IPS DF 6.9 (cell line): ENCODE results near the gene PRKN.

Experiments
- DNase-seq: peaks from one replicate; pipeline ENCODE4 v3.0.0-alpha.2; 2013; ENCODE audit warnings: low read depth, low spot score
- H3K27ac ChIP-seq: one replicate; pipeline ENCODE4 v1.5.1; 2013; ENCODE audit warnings: low read length, control low read depth
- H3K27me3 ChIP-seq: 2 replicates; pipeline ENCODE4 v1.6.1; 2013; ENCODE audit warnings: mild to moderate bottlenecking, low read length; ENCODE audit not compliant: control insufficient read depth, insufficient read depth
- H3K36me3 ChIP-seq: 2 replicates; pipeline ENCODE4 v1.6.1; 2013; ENCODE audit warnings: low read length; ENCODE audit not compliant: control insufficient read depth, insufficient read depth
- H3K4me1 ChIP-seq: 2 replicates; pipeline ENCODE4 v1.6.1; 2013; ENCODE audit warnings: low read length; ENCODE audit not compliant: control insufficient read depth, insufficient read depth
- H3K4me3 ChIP-seq: 2 replicates; pipeline ENCODE4 v1.5.1; 2013; ENCODE audit warnings: mild to moderate bottlenecking, low read length
- H3K9me3 ChIP-seq: 2 replicates; pipeline ENCODE4 v1.6.1; 2013; ENCODE audit warnings: low read length, inconsistent platforms; ENCODE audit not compliant: control insufficient read depth, insufficient read depth
- WGBS: extraction: QIAGEN DNeasy Blood & Tissue Kit; methylation state at CpG from one replicate; pipeline ENCODE4 v1.1.7; 2013; ENCODE audit warnings: mixed read lengths, missing lambda C conversion rate; ENCODE audit not compliant: insufficient read length, insufficient coverage; 5-methylcytosine and 5-hydroxymethylcytosine counted together

PRKN gene

GRCh38 chr6:162526960-162527359 lies 200.6 kb downstream of the PRKN start:
- no peak overlapping the region for H3K4me3 ChIP-seq
- H3K27me3 ChIP-seq = no peaks in the 10 kb centered on the region
- WGBS = no CpG with 5 or more reads among the region's 7 CpGs
- H3K27ac ChIP-seq = no peak overlapping the region
- no peak for DNase-seq
- no peaks in the 10 kb centered on the region for H3K9me3 ChIP-seq
- no peaks in the 10 kb centered on the region for H3K36me3 ChIP-seq
- no peaks in the 10 kb centered on the region for H3K4me1 ChIP-seq

- Histone ChIP-seq H3K4me1 (no peaks in the 10 kb centered on the region), H3K9me3 (no peaks in the 10 kb centered on the region), H3K27me3 (no peaks in the 10 kb centered on the region), H3K36me3 (no peaks in the 10 kb centered on the region), H3K4me3 (no peak overlapping the region), H3K27ac (no peak overlapping the region)
- WGBS = no CpG with 5 or more reads among the region's 6 CpGs
- DNase-seq = no peak
Observed at GRCh38 chr6:162525181-162525580, 202.4 kb downstream of the PRKN start.

GRCh38 chr6:162512744-162513143 lies 214.8 kb downstream of the PRKN start:
- no peak overlapping the region for H3K4me3 ChIP-seq
- H3K27ac ChIP-seq = no peak overlapping the region
- WGBS = no CpG with 5 or more reads among the region's 4 CpGs
- no peaks in the 10 kb centered on the region for H3K36me3 ChIP-seq
- no peaks in the 10 kb centered on the region for H3K4me1 ChIP-seq
- no peaks in the 10 kb centered on the region for H3K9me3 ChIP-seq
- DNase-seq = no peak
- no peaks in the 10 kb centered on the region for H3K27me3 ChIP-seq

GRCh38 chr6:162497389-162497788 lies 230.2 kb downstream of the PRKN start:
- H3K27ac ChIP-seq = no peak overlapping the region
- no peaks in the 10 kb centered on the region for H3K36me3 ChIP-seq
- H3K4me1 ChIP-seq = no peaks in the 10 kb centered on the region
- H3K9me3 ChIP-seq = no peaks in the 10 kb centered on the region
- no peaks in the 10 kb centered on the region for H3K27me3 ChIP-seq
- WGBS = no CpG with 5 or more reads among the region's 5 CpGs
- no peak for DNase-seq
- H3K4me3 ChIP-seq = no peak overlapping the region

- no peaks in the 10 kb centered on the region for H3K27me3 ChIP-seq
- H3K27ac ChIP-seq = no peak overlapping the region
- no peaks in the 10 kb centered on the region for H3K36me3 ChIP-seq
- no peak overlapping the region for H3K4me3 ChIP-seq
- H3K9me3 ChIP-seq = no peaks in the 10 kb centered on the region
- no CpG with 5 or more reads among the region's 3 CpGs for WGBS
- DNase-seq = no peak
- H3K4me1 ChIP-seq = no peaks in the 10 kb centered on the region
Observed at GRCh38 chr6:162493917-162494316, 233.6 kb downstream of the PRKN start.

- no peak overlapping the region for H3K4me3 ChIP-seq
- H3K9me3 ChIP-seq = no peaks in the 10 kb centered on the region
- no peak overlapping the region for H3K27ac ChIP-seq
- no peaks in the 10 kb centered on the region for H3K4me1 ChIP-seq
- no peak for DNase-seq
- no CpG with 5 or more reads among the region's 9 CpGs for WGBS
- H3K27me3 ChIP-seq = no peaks in the 10 kb centered on the region
- no peaks in the 10 kb centered on the region for H3K36me3 ChIP-seq
Observed at GRCh38 chr6:162491637-162492036, 235.9 kb downstream of the PRKN start.

- no peak overlapping the region for H3K27ac ChIP-seq
- WGBS = no CpG with 5 or more reads among the region's 5 CpGs
- no peaks in the 10 kb centered on the region for H3K4me1 ChIP-seq
- no peaks in the 10 kb centered on the region for H3K27me3 ChIP-seq
- no peaks in the 10 kb centered on the region for H3K9me3 ChIP-seq
- no peak overlapping the region for H3K4me3 ChIP-seq
- no peaks in the 10 kb centered on the region for H3K36me3 ChIP-seq
- no peak for DNase-seq
Observed at GRCh38 chr6:162489101-162489976, 238.2 kb downstream of the PRKN start.

GRCh38 chr6:162488444-162488843 lies 239.1 kb downstream of the PRKN start:
- no peak overlapping the region for H3K4me3 ChIP-seq
- no peaks in the 10 kb centered on the region for H3K9me3 ChIP-seq
- no peaks in the 10 kb centered on the region for H3K4me1 ChIP-seq
- WGBS = no CpG with 5 or more reads among the region's 6 CpGs
- no peaks in the 10 kb centered on the region for H3K27me3 ChIP-seq
- no peaks in the 10 kb centered on the region for H3K36me3 ChIP-seq
- no peak for DNase-seq
- H3K27ac ChIP-seq = no peak overlapping the region

- no peak for DNase-seq
- Histone ChIP-seq H3K4me3 (no peak overlapping the region), H3K36me3 (no peaks in the 10 kb centered on the region), H3K4me1 (no peaks in the 10 kb centered on the region; the same call in 1 of the 2 replicates), H3K9me3 (no peaks in the 10 kb centered on the region), H3K27ac (no peak overlapping the region), H3K27me3 (no peaks in the 10 kb centered on the region)
- no CpG with 5 or more reads among the region's 2 CpGs for WGBS
Observed at GRCh38 chr6:162485464-162485863, 242.1 kb downstream of the PRKN start.

- Histone ChIP-seq H3K27me3 (no peaks in the 10 kb centered on the region), H3K27ac (no peak overlapping the region), H3K36me3 (no peaks in the 10 kb centered on the region), H3K4me1 (no peaks in the 10 kb centered on the region; the same call in 1 of the 2 replicates), H3K4me3 (no peak overlapping the region), H3K9me3 (no peaks in the 10 kb centered on the region)
- no peak for DNase-seq
Observed at GRCh38 chr6:162481938-162482337, 245.6 kb downstream of the PRKN start.

- Histone ChIP-seq H3K27me3 (no peaks in the 10 kb centered on the region), H3K27ac (no peak overlapping the region), H3K36me3 (no peaks in the 10 kb centered on the region), H3K4me1 (no peaks in the 10 kb centered on the region; the same call in 1 of the 2 replicates), H3K9me3 (no peaks in the 10 kb centered on the region), H3K4me3 (no peak overlapping the region)
- WGBS = no CpG with 5 or more reads among the region's 2 CpGs
- DNase-seq = no peak
Observed at GRCh38 chr6:162481320-162481719, 246.2 kb downstream of the PRKN start.
